Erythroblast (primary cell): ENCODE measurements around the gene GABBR2.

ENCODE experiments used
- GATA1 ChIP-seq: IDR thresholded peaks from 2 replicates; pipeline ENCODE4 v1.6.1; 2011; ENCODE audit warnings: low read depth, mild to moderate bottlenecking, control low read depth, low read length, moderate library complexity
- POLR2A ChIP-seq: IDR thresholded peaks from 2 replicates; pipeline ENCODE4 v1.6.1; 2011; ENCODE audit warnings: mild to moderate bottlenecking, low read length

DNA sequence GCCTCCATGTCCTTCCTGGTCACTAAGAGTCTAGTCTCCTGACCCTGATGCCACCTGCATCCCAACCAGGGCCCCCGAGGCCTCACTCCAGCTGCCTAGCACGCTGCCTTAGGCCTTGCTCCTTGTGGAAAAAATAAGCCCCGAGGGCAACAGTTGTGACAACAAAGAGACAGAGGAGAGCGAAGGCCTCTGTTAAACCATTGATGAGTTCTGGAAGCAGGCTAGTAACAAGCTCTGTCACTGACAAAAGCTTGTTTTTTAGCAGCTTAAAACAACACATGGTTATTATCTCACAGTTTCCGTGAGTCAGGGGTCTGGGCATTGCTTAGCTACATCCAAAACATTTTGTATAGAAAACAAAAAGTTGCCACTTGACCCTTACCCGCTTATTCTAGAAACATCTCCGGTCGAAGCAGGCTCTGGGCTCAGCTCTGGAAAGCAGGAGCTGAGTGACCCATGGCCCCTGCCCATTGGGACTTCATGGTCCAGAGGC lies 405.1 kb downstream of the GABBR2 start:
- TF ChIP-seq POLR2A: no peak
- no peak for TF ChIP-seq GATA1
